ENCODE results near the gene CYP2S1.
"Not testable (repeated sequence)": the region's sequence is repeated elsewhere in the genome, so short reads cannot be mapped to it uniquely, and the experiment has no call there.

The CYP2S1 gene

GRCh38 chr19:41226874-41227390 is 33.9 kb downstream of the CYP2S1 start:
- Mint-ChIP-seq H3K27ac (no peak overlapping the region), H3K4me1 (peaks cover 5 to 10% of the 10 kb centered on the region in 2 donors), H3K36me3 (no peaks in the 10 kb centered on the region), H3K9me3 (no peaks in the 10 kb centered on the region), H3K27me3 (peaks cover 45 to 51% of the 10 kb centered on the region in 2 donors), H3K4me3 (no peak overlapping the region)
- ATAC-seq (replicated peaks): no peak
- no peak for DNase-seq

- peaks cover 34 to 37% of the 10 kb centered on the region in 2 donors for H3K27me3 Mint-ChIP-seq
- H3K9me3 Mint-ChIP-seq: no peaks in the 10 kb centered on the region
- H3K36me3 Mint-ChIP-seq: no peaks in the 10 kb centered on the region
Measured at GRCh38 chr19:41228486-41228885, 35.5 kb downstream of the CYP2S1 start.

GRCh38 chr19:41229338-41229737 is 36.3 kb downstream of the CYP2S1 start:
- peaks cover 28% of the 10 kb centered on the region in 2 donors for H3K27me3 Mint-ChIP-seq
- not testable (repeated sequence) for ATAC-seq (replicated peaks)

More at GRCh38 chr19:41228486-41228885, 35.5 kb downstream of the CYP2S1 start:
- H3K4me1 Mint-ChIP-seq: peaks cover 5 to 7% of the 10 kb centered on the region in 2 donors
- DNase-seq (no peak), ATAC-seq (replicated peaks) (no peak)
- H3K4me3 Mint-ChIP-seq: no peak overlapping the region
- no peak overlapping the region for H3K27ac Mint-ChIP-seq

GRCh38 chr19:41230067-41230857 is 37.2 kb downstream of the CYP2S1 start:
- ATAC-seq (replicated peaks) (no peak), DNase-seq (no peak)
- peaks cover 5 to 6% of the 10 kb centered on the region in 2 donors for H3K4me1 Mint-ChIP-seq
- H3K4me3 Mint-ChIP-seq: no peak overlapping the region
- no peaks in the 10 kb centered on the region for H3K9me3 Mint-ChIP-seq
- no peak overlapping the region for H3K27ac Mint-ChIP-seq
- H3K36me3 Mint-ChIP-seq: no peaks in the 10 kb centered on the region
- peaks cover 19 to 22% of the 10 kb centered on the region in 2 donors for H3K27me3 Mint-ChIP-seq

More at GRCh38 chr19:41229338-41229737, 36.3 kb downstream of the CYP2S1 start:
- not testable (repeated sequence) for H3K9me3 Mint-ChIP-seq, H3K27ac Mint-ChIP-seq, DNase-seq, H3K4me3 Mint-ChIP-seq, H3K4me1 Mint-ChIP-seq, H3K36me3 Mint-ChIP-seq

GRCh38 chr19:41232686-41233085 is 39.7 kb downstream of the CYP2S1 start:
- Mint-ChIP-seq H3K4me1 (peaks cover 0 to 1% of the 10 kb centered on the region in 2 donors), H3K36me3 (no peaks in the 10 kb centered on the region), H3K4me3 (no peak overlapping the region), H3K27me3 (peaks cover 4 to 12% of the 10 kb centered on the region in 2 donors), H3K27ac (no peak overlapping the region), H3K9me3 (no peaks in the 10 kb centered on the region)
- DNase-seq: no peak
- no peak for ATAC-seq (replicated peaks)

- DNase-seq (no peak), ATAC-seq (replicated peaks) (peak; percentile 38 to 52)
- Mint-ChIP-seq H3K27ac (no peak overlapping the region), H3K9me3 (no peaks in the 10 kb centered on the region), H3K36me3 (no peaks in the 10 kb centered on the region), H3K4me3 (no peak overlapping the region), H3K27me3 (peaks cover 9 to 12% of the 10 kb centered on the region in 2 donors), H3K4me1 (peaks cover 0 to 1% of the 10 kb centered on the region in 2 donors)
Measured at GRCh38 chr19:41233748-41234240, 40.8 kb downstream of the CYP2S1 start.

- DNase-seq: no peak
Measured at GRCh38 chr19:41234512-41235168, 41.6 kb downstream of the CYP2S1 start.

GRCh38 chr19:41235480-41235879 is 42.5 kb downstream of the CYP2S1 start:
- DNase-seq (no peak), ATAC-seq (replicated peaks) (no peak)
- no peaks in the 10 kb centered on the region for H3K9me3 Mint-ChIP-seq
- peaks cover 0 to 1% of the 10 kb centered on the region in 2 donors for H3K4me1 Mint-ChIP-seq
- no peaks in the 10 kb centered on the region for H3K36me3 Mint-ChIP-seq
- no peak overlapping the region for H3K27ac Mint-ChIP-seq
- H3K4me3 Mint-ChIP-seq: no peak overlapping the region
- peaks cover 24% of the 10 kb centered on the region in 2 donors for H3K27me3 Mint-ChIP-seq

More at GRCh38 chr19:41234512-41235168, 41.6 kb downstream of the CYP2S1 start:
- no peaks in the 10 kb centered on the region for H3K9me3 Mint-ChIP-seq
- H3K4me1 Mint-ChIP-seq: peaks cover 0 to 1% of the 10 kb centered on the region in 2 donors
- peaks cover 18% of the 10 kb centered on the region in 2 donors for H3K27me3 Mint-ChIP-seq
- no peaks in the 10 kb centered on the region for H3K36me3 Mint-ChIP-seq
- ATAC-seq (replicated peaks): no peak
- no peak overlapping the region for H3K27ac Mint-ChIP-seq
- H3K4me3 Mint-ChIP-seq: no peak overlapping the region

GRCh38 chr19:41238244-41238643 is 45.2 kb downstream of the CYP2S1 start:
- no peak for DNase-seq
- no peak overlapping the region for H3K4me3 Mint-ChIP-seq
- H3K9me3 Mint-ChIP-seq: no peaks in the 10 kb centered on the region
- H3K27ac Mint-ChIP-seq: no peak overlapping the region
- H3K36me3 Mint-ChIP-seq: no peaks in the 10 kb centered on the region
- peaks cover 20 to 24% of the 10 kb centered on the region in 2 donors for H3K27me3 Mint-ChIP-seq
- ATAC-seq (replicated peaks): no peak
- peaks cover 0 to 1% of the 10 kb centered on the region in 2 donors for H3K4me1 Mint-ChIP-seq

- Mint-ChIP-seq H3K36me3 (no peaks in the 10 kb centered on the region), H3K27me3 (peaks cover 20 to 24% of the 10 kb centered on the region in 2 donors), H3K9me3 (no peaks in the 10 kb centered on the region), H3K4me3 (no peak overlapping the region), H3K4me1 (no peaks in the 10 kb centered on the region), H3K27ac (no peak overlapping the region)
- ATAC-seq (replicated peaks): no peak
- DNase-seq: no peak
Measured at GRCh38 chr19:41239363-41239762, 46.3 kb downstream of the CYP2S1 start.

GRCh38 chr19:41239961-41240574 is 47.0 kb downstream of the CYP2S1 start:
- no peak for DNase-seq
- Mint-ChIP-seq H3K4me3 (no peak overlapping the region), H3K4me1 (no peaks in the 10 kb centered on the region), H3K9me3 (no peaks in the 10 kb centered on the region), H3K27ac (no peak overlapping the region), H3K27me3 (peaks cover 20 to 24% of the 10 kb centered on the region in 2 donors), H3K36me3 (no peaks in the 10 kb centered on the region)
- ATAC-seq (replicated peaks): no peak

GRCh38 chr19:41241859-41242258 is 48.8 kb downstream of the CYP2S1 start:
- H3K4me1 Mint-ChIP-seq: no peaks in the 10 kb centered on the region
- ATAC-seq (replicated peaks) (no peak), DNase-seq (no peak)
- H3K4me3 Mint-ChIP-seq: no peak overlapping the region
- H3K27ac Mint-ChIP-seq: no peak overlapping the region
- H3K27me3 Mint-ChIP-seq: peaks cover 20 to 24% of the 10 kb centered on the region in 2 donors
- H3K36me3 Mint-ChIP-seq: no peaks in the 10 kb centered on the region
- H3K9me3 Mint-ChIP-seq: no peaks in the 10 kb centered on the region

- Mint-ChIP-seq H3K9me3 (no peaks in the 10 kb centered on the region), H3K4me1 (no peaks in the 10 kb centered on the region), H3K36me3 (no peaks in the 10 kb centered on the region), H3K27me3 (peaks cover 10 to 11% of the 10 kb centered on the region in 2 donors), H3K4me3 (no peak overlapping the region), H3K27ac (no peak overlapping the region)
- no peak for DNase-seq
- ATAC-seq (replicated peaks): no peak
Measured at GRCh38 chr19:41244117-41244516, 51.1 kb downstream of the CYP2S1 start.

- no peaks in the 10 kb centered on the region for H3K36me3 Mint-ChIP-seq
- H3K4me3 Mint-ChIP-seq: no peak overlapping the region
- H3K27me3 Mint-ChIP-seq: peaks cover 0 to 4% of the 10 kb centered on the region in 2 donors
- no peak for DNase-seq
- H3K4me1 Mint-ChIP-seq: no peaks in the 10 kb centered on the region
- no peak for ATAC-seq (replicated peaks)
- no peak overlapping the region for H3K27ac Mint-ChIP-seq
- H3K9me3 Mint-ChIP-seq: no peaks in the 10 kb centered on the region
Measured at GRCh38 chr19:41245843-41246242, 52.8 kb downstream of the CYP2S1 start.

All from stimulated activated naive B cell treated with anti-CD40 and anti-IgM and Interleukin-4, amounts not matched to agents 10 μg/mL and 1 μg/mL and 100 μg/mL, for 72 hours (primary cell).